SU-DHL-6 (cell line): ENCODE data around the gene TRIM59.

ENCODE experiments used
- CTCF ChIP-seq: fragments of 200-600 bp; sonication (generic); IDR thresholded peaks from one replicate; pipeline ENCODE4 v1.5.1; 2017; ENCODE audit warnings: antibody characterized with exemption, mild to moderate bottlenecking, low read length, moderate library complexity; ENCODE audit not compliant: insufficient read depth, poor library complexity, severe bottlenecking
- EZH2phosphoT487 ChIP-seq: fragments of 200-600 bp; sonication (generic), shearing (Covaris generic); conservative IDR thresholded peaks from 2 replicates; pipeline ENCODE4 v1.6.1; 2018; ENCODE audit warnings: mild to moderate bottlenecking, antibody characterized with exemption, low read length, moderate library complexity, mixed read lengths

- TF ChIP-seq CTCF (no peak), EZH2phosphoT487 (no peak)
Measured at GRCh38 chr3:160450846-160451245, 1.3 kb upstream of the TRIM59 start.
